ENCODE data around the gene ESRRB. TPM values are rescaled to one million over a fixed set of nuclear protein-coding genes. Genes with fewer than 3 reads are reported as not detected.

The ESRRB gene
- total RNA-seq, 1 experiment from 2014 or later, result not detected

GRCh38 chr14:76352639-76353281 lies 23.2 kb upstream of the ESRRB start:
- DNase-seq (ENCODE audit: low read depth), result peak; percentile 81

DNA sequence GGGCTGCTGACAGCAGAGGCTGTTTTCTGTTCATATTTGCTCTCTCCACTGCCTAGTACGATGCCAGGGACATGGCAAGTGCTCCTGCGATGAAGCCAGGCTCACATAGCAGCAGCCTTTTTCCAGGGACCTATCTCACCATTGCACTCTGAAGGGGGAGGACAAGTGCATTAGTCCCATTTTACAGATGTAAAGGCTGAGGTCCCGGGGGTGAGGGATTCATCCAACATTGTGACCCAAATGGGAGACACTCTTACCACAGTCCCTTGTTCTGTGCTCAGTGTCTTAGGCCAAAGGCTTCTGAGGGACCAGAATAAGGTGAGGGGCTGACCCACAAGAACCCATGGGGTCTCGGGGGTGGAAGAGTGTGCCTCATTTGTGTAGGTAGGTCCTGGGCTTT lies 21.6 kb upstream of the ESRRB start:
- DNase-seq (ENCODE audit: low read depth), result no peak

GRCh38 chr14:76355771-76356170 lies 20.2 kb upstream of the ESRRB start:
- DNase-seq (ENCODE audit: low read depth), result no peak

- no peak for DNase-seq (ENCODE audit: low read depth)
Measured at GRCh38 chr14:76371066-76371465, 4.9 kb upstream of the ESRRB start.

DNA sequence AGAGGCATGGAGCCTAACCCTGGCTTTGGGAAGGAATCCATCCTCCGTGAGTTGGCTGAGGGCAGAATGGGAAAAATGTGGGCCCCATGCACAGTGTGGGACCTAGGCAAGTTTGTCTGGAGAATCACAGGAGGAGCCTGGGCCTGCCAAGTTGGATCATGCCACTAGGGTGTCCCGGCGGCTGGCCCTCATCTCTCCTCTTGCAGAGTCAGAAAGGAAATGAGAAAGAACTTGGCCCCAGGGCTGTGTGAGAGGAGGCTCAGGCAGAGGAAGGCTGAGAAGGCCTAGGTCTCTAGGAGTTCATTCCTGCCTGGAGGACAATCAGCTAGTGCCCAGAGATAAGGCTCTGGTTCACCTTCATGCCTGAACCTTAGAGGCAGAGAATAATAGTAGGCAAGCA lies 2.5 kb upstream of the ESRRB start:
- no peak for DNase-seq (ENCODE audit: low read depth)

DNA sequence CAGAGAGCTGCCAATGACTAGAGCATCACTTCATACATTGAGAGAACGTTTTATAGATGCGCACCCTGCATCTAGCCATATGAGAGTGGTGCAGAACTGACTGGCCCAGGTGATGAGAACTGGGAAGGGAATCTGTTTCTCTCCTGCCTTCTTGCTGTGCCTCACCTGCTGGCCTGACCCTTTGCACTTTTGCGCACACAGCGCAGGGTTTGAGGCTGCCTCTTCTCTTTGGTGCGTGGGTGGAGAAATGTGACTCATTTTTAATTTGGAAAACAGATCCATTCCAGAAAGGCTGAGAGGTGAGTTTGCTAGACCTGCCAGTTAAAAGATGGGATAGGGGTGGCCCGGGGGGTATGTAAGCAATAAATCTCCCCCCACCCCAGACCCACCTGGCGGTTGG lies 453 bp upstream of the ESRRB start:
- DNase-seq (ENCODE audit: low read depth), result peak; percentile 32

DNA sequence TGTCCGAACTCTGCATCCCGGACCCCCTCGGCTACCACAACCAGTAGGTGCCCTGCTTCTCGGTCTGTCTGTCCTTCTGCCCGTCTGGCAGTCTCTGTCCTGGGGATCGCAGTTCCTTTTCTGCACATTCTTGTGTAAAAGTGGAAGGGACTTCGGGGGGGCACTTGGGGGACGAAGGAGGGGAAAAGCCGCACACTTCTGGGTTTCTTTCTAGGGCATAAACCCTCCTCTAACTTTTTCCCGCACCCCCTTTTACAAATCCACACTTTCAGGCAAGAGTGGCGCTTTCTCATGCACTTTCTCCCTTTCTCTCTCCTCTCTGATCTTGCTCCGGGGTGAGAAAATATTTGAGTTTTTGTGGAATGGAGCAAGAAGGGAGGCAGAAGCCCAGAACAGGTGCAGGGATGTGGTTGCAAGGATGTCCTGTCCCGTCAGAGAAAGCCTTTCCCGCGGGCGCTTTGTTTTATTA lies 506 bp downstream of the ESRRB start:
- DNase-seq (ENCODE audit: low read depth), result no peak

- no peak for DNase-seq (ENCODE audit: low read depth)
Measured at GRCh38 chr14:76376878-76377734, 1.2 kb downstream of the ESRRB start.

DNA sequence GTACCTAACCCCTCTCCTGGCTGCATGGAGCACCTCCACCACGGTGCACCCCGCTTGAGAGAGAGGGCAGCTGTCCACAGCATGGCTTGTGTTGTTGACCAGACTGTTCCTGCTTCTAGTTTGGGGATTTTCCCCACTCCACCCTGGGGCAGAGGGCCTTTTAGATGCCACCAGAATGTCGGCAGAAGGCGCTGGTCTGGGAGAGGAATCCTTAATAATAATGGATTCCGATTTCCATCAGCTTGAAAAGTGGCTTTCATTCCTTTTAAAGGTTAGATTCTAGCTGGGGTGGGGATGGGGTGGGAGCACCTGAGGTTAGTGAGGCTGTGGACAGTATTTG lies 1.8 kb downstream of the ESRRB start:
- no peak for DNase-seq (ENCODE audit: low read depth)

- no peak for DNase-seq (ENCODE audit: low read depth)
Measured at GRCh38 chr14:76380991-76381390, 5.1 kb downstream of the ESRRB start.

DNA sequence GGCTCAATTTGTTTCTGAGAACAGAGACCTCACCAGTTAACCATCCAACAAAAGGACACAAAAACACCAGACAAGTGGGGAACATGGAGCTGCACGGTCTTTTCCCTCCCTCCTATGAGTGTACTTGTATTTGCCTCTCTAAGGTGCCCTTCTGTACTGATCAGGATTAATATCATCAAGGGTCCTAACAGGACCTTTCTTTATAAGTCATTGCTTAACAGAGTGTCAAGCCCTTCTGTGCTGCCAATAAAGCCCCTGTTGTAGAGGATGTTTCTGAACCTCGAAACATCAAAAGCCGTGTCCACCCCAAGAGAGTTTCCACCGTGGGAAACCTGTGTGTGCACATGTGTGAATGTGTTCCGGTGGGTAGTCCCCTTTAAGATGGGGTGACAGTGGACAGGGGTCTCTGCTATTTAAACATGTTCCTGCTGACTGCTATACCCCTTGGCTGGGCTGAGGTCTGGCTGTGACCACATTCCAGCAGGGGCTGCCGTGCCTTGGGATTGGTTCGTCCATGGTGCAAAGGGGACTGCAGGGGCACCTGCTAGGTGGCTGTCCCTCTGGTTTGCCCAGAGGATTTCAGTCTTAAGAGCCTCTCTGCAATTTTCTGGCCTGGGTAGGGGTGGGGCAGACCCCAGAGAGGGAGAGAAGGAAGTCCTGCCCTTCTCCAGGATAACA lies 6.0 kb downstream of the ESRRB start:
- DNase-seq (ENCODE audit: low read depth), result no peak

GRCh38 chr14:76382495-76382832 lies 6.5 kb downstream of the ESRRB start:
- no peak for DNase-seq (ENCODE audit: low read depth)

GRCh38 chr14:76385435-76385834 lies 9.5 kb downstream of the ESRRB start:
- DNase-seq (ENCODE audit: low read depth), result no peak

DNA sequence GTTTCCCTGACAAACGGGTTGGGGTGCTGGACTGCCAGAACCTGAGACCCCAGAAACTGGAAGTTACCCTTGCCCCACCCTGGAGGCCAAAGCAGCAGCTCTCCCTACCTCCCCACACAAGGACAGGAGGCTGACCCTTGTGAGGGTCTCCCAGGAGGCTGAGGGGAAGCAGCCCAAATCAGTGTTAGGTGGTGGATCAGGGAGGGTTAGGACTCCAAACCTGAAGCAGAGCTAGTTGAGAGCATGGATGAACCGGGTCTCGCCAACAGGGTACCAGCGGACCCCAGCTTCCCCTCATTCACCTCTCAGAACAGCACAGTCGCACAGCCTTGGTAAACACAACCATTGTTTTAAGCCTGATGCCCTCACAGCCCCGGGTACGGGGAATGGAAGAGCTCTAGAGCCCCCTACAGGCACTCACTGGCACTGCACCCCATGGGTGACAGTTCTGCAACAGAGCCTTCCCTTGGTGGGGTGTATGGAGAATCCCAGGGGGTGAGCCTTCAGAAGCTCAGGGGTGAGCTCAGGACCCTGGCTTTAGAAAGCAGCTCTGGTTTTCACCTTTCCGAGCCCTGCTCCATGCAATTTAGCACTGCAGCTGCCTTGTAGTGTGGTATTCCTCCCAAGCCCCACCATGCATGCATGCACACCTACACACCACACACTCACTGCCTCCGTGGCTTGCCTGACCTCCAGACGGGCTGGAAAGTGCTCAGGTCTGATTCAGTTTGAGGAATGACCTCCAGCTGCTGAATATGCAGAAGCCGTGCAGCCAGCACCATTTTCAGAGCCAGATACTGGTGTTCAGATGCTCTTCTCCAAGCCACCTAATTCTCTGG lies 11.2 kb downstream of the ESRRB start:
- peak; percentile 66 for DNase-seq (ENCODE audit: low read depth)

- no peak for DNase-seq (ENCODE audit: low read depth)
Measured at GRCh38 chr14:76389841-76390240, 13.9 kb downstream of the ESRRB start.

DNA sequence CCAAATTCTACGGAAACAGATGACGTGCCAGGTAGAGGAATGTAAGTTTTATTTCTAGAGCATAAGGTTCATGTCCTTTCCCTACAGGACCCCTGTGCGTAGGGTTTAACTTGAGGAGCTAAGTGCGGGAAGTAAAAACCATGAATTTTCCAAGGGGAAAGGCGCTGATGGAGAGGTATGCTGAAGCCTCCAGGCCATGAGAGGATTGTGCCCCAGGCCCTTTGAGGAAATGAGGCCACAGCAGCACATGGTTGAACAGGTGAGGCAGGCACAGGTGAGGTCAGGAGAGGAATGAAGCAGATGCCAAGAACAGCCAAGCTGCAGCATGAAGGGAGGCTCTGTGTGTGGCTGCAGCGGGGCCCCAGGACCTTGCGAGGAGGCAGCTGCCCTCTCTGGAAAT lies 14.7 kb downstream of the ESRRB start:
- DNase-seq (ENCODE audit: low read depth), result no peak

- DNase-seq (ENCODE audit: low read depth), result no peak
Measured at GRCh38 chr14:76391981-76392690, 16.2 kb downstream of the ESRRB start.

DNA sequence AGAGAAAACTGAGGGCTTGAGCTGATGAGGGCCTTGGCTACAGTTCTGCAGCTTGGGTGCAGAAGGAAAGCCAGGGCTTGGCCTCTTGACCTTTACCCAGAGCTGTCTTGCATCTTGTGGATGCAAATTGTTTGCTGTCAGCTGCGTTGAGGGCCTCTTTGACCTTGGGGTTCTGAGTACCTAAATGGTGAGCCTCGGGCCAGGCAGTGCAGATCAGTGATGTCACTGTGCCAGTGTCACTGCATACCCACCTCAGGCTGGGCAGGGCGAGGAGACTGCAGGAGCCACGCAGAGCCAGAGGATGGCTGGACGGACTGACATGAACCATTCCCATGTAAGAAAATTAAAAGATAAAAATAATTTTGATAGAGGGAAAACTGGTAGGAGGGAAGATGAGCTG lies 18.6 kb downstream of the ESRRB start:
- no peak for DNase-seq (ENCODE audit: low read depth)

GRCh38 chr14:76395161-76395560 lies 19.2 kb downstream of the ESRRB start:
- DNase-seq (ENCODE audit: low read depth), result no peak

GRCh38 chr14:76396714-76397187 lies 20.8 kb downstream of the ESRRB start:
- DNase-seq (ENCODE audit: low read depth), result peak; percentile 25

DNA sequence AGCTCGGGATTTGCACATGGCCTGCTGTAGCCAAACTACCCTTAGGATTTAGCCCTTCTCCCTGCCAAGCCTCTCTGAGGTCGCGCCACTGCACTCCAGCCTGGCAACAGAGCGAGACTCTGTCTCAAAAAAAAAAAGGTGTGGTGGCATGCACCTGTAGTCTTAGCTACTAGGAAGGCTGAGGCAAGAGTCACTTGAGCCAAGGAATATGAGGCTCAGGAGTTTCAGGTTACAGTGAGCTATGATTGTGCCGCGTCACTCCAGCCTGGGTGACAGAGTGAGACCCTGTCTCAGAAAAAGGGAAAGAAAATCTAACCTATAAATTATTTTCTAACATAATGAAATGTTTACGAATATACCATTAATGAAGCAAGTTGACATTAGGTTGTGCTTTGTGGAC lies 29.7 kb downstream of the ESRRB start:
- no peak for DNase-seq (ENCODE audit: low read depth)
